ENCODE measurements around the gene SDCBP2. TPM values are rescaled to one million over a fixed set of nuclear protein-coding genes. Genes with fewer than 3 reads are reported as not detected.

The SDCBP2 gene
- total and polyA plus RNA-seq, 5 donors, result 1.9 to 2.2 (median 2.1) TPM

GRCh38 chr20:1281279-1282057 is 47.5 kb downstream of the SDCBP2 start:
- DNase-seq, result no peak
- Histone ChIP-seq H3K27ac (ENCODE audit: low read length) (no peak overlapping the region), H3K4me1 (ENCODE audit: control insufficient read depth, insufficient read depth, low read length) (no peaks in the 10 kb centered on the region), H3K4me3 (ENCODE audit: low read length) (no peak overlapping the region), H3K27me3 (ENCODE audit: control insufficient read depth, insufficient read depth) (no peaks in the 10 kb centered on the region), H3K9me3 (ENCODE audit: control insufficient read depth, low read length) (no peaks in the 10 kb centered on the region)
- intact Hi-C loops (cut with DNase I), result no loop called here
- ATAC-seq, result peak in 1 of 2 donors; percentile 44
- 77% methylated on average over 7 of the region's 7 CpGs for WGBS

GRCh38 chr20:1280195-1281102 is 48.5 kb downstream of the SDCBP2 start:
- no peak overlapping the region for H3K27ac ChIP-seq (ENCODE audit: low read length)
- no peaks in the 10 kb centered on the region for H3K27me3 ChIP-seq (ENCODE audit: control insufficient read depth, insufficient read depth)
- no peak overlapping the region for H3K4me3 ChIP-seq (ENCODE audit: low read length)
- no peaks in the 10 kb centered on the region for H3K4me1 ChIP-seq (ENCODE audit: control insufficient read depth, insufficient read depth, low read length)
- intact Hi-C loops (cut with DNase I), result no loop called here
- 71% methylated on average over 6 of the region's 6 CpGs for WGBS
- H3K9me3 ChIP-seq (ENCODE audit: control insufficient read depth, low read length), result no peaks in the 10 kb centered on the region
- no peak for DNase-seq
- peak; percentile 47 to 67 for ATAC-seq

- DNase-seq, result no peak
- intact Hi-C loops (cut with DNase I), result no loop called here
- no peaks in the 10 kb centered on the region for H3K9me3 ChIP-seq (ENCODE audit: control insufficient read depth, low read length)
- H3K27me3 ChIP-seq (ENCODE audit: control insufficient read depth, insufficient read depth), result no peaks in the 10 kb centered on the region
- H3K27ac ChIP-seq (ENCODE audit: low read length), result no peak overlapping the region
- H3K4me3 ChIP-seq (ENCODE audit: low read length), result no peak overlapping the region
- 89% methylated on average over 4 of the region's 4 CpGs for WGBS
- ATAC-seq, result no peak
- no peaks in the 10 kb centered on the region for H3K4me1 ChIP-seq (ENCODE audit: control insufficient read depth, insufficient read depth, low read length)
These were observed 49.9 kb downstream of the SDCBP2 start for GRCh38 chr20:1278993-1279392.

GRCh38 chr20:1277529-1278322 is 51.2 kb downstream of the SDCBP2 start:
- no peaks in the 10 kb centered on the region for H3K4me1 ChIP-seq (ENCODE audit: control insufficient read depth, insufficient read depth, low read length)
- intact Hi-C loops (cut with DNase I), result no loop called here
- WGBS, result 94% methylated on average over 8 of the region's 8 CpGs
- H3K27ac ChIP-seq (ENCODE audit: low read length), result no peak overlapping the region
- H3K27me3 ChIP-seq (ENCODE audit: control insufficient read depth, insufficient read depth), result no peaks in the 10 kb centered on the region
- DNase-seq (no peak), ATAC-seq (no peak)
- no peaks in the 10 kb centered on the region for H3K9me3 ChIP-seq (ENCODE audit: control insufficient read depth, low read length)
- no peak overlapping the region for H3K4me3 ChIP-seq (ENCODE audit: low read length)

- no peak for DNase-seq
- intact Hi-C loops (cut with DNase I), result no loop called here
These were observed 53.0 kb downstream of the SDCBP2 start for GRCh38 chr20:1275919-1276318.

GRCh38 chr20:1274485-1275311 is 54.2 kb downstream of the SDCBP2 start:
- Histone ChIP-seq H3K9me3 (ENCODE audit: control insufficient read depth, low read length) (no peaks in the 10 kb centered on the region), H3K27me3 (ENCODE audit: control insufficient read depth, insufficient read depth) (no peaks in the 10 kb centered on the region), H3K4me1 (ENCODE audit: control insufficient read depth, insufficient read depth, low read length) (no peaks in the 10 kb centered on the region), H3K27ac (ENCODE audit: low read length) (no peak overlapping the region), H3K4me3 (ENCODE audit: low read length) (no peak overlapping the region)
- DNase-seq (no peak), ATAC-seq (no peak)
- intact Hi-C loops (cut with DNase I), result no loop called here
- 87% methylated on average over 14 of the region's 14 CpGs for WGBS

More at GRCh38 chr20:1275919-1276318, 53.0 kb downstream of the SDCBP2 start:
- Histone ChIP-seq H3K27ac (ENCODE audit: low read length) (no peak overlapping the region), H3K27me3 (ENCODE audit: control insufficient read depth, insufficient read depth) (no peaks in the 10 kb centered on the region), H3K4me3 (ENCODE audit: low read length) (no peak overlapping the region), H3K9me3 (ENCODE audit: control insufficient read depth, low read length) (no peaks in the 10 kb centered on the region), H3K4me1 (ENCODE audit: control insufficient read depth, insufficient read depth, low read length) (no peaks in the 10 kb centered on the region)
- WGBS, result 76% methylated on average over 2 of the region's 2 CpGs
- ATAC-seq, result no peak

GRCh38 chr20:1273366-1273765 is 55.6 kb downstream of the SDCBP2 start:
- intact Hi-C loops (cut with DNase I), result no loop called here
- Histone ChIP-seq H3K9me3 (ENCODE audit: control insufficient read depth, low read length) (no peaks in the 10 kb centered on the region), H3K27me3 (ENCODE audit: control insufficient read depth, insufficient read depth) (no peaks in the 10 kb centered on the region), H3K4me3 (ENCODE audit: low read length) (no peak overlapping the region), H3K27ac (ENCODE audit: low read length) (no peak overlapping the region), H3K4me1 (ENCODE audit: control insufficient read depth, insufficient read depth, low read length) (no peaks in the 10 kb centered on the region)
- DNase-seq (no peak), ATAC-seq (no peak)
- WGBS, result 95% methylated on average over 2 of the region's 2 CpGs

GRCh38 chr20:1272368-1273100 is 56.4 kb downstream of the SDCBP2 start:
- no peaks in the 10 kb centered on the region for H3K4me1 ChIP-seq (ENCODE audit: control insufficient read depth, insufficient read depth, low read length)
- DNase-seq, result no peak
- no peak for ATAC-seq
- intact Hi-C loops (cut with DNase I), result no loop called here
- H3K27ac ChIP-seq (ENCODE audit: low read length), result no peak overlapping the region
- 74% methylated on average over 6 of the region's 6 CpGs for WGBS
- H3K4me3 ChIP-seq (ENCODE audit: low read length), result no peak overlapping the region
- H3K9me3 ChIP-seq (ENCODE audit: control insufficient read depth, low read length), result no peaks in the 10 kb centered on the region
- H3K27me3 ChIP-seq (ENCODE audit: control insufficient read depth, insufficient read depth), result no peaks in the 10 kb centered on the region

- intact Hi-C loops (cut with DNase I), result no loop called here
- no peak for DNase-seq
- Histone ChIP-seq H3K4me3 (ENCODE audit: low read length) (no peak overlapping the region), H3K27me3 (ENCODE audit: control insufficient read depth, insufficient read depth) (no peaks in the 10 kb centered on the region), H3K4me1 (ENCODE audit: control insufficient read depth, insufficient read depth, low read length) (no peaks in the 10 kb centered on the region), H3K27ac (ENCODE audit: low read length) (no peak overlapping the region), H3K9me3 (ENCODE audit: control insufficient read depth, low read length) (no peaks in the 10 kb centered on the region)
- ATAC-seq, result no peak
- 94% methylated on average over 3 of the region's 3 CpGs for WGBS
These were observed 59.1 kb downstream of the SDCBP2 start for GRCh38 chr20:1269850-1270249.

- ATAC-seq, result no peak
- H3K9me3 ChIP-seq (ENCODE audit: control insufficient read depth, low read length), result no peaks in the 10 kb centered on the region
- WGBS, result 85% methylated on average over 8 of the region's 8 CpGs
- intact Hi-C loops (cut with DNase I), result no loop called here
- H3K4me3 ChIP-seq (ENCODE audit: low read length), result no peak overlapping the region
- no peak overlapping the region for H3K27ac ChIP-seq (ENCODE audit: low read length)
- no peaks in the 10 kb centered on the region for H3K4me1 ChIP-seq (ENCODE audit: control insufficient read depth, insufficient read depth, low read length)
- no peaks in the 10 kb centered on the region for H3K27me3 ChIP-seq (ENCODE audit: control insufficient read depth, insufficient read depth)
- DNase-seq, result no peak
These were observed 59.7 kb downstream of the SDCBP2 start for GRCh38 chr20:1269235-1269634.

Measured in right cardiac atrium (tissue), 5 donors.